Left ventricle myocardium superior (tissue), 1 donor: ENCODE data around the gene HMG20B. TPM values are rescaled to one million over a fixed set of nuclear protein-coding genes. Genes with fewer than 3 reads are reported as not detected.
"Not testable (repeated sequence)": the region's sequence is repeated elsewhere in the genome, so short reads cannot be mapped to it uniquely, and the experiment has no call there.

Source experiments
- ATAC-seq: fragments of 200-7000 bp; cut with Tn5 transposase; one replicate; pipeline ENCODE4 v1.9.1; 2020; ENCODE audit warnings: mild to moderate bottlenecking, moderate library complexity
- DNase-seq: peaks from one replicate; pipeline ENCODE4 v3.0.0-alpha.2; 2020
- intact Hi-C: fragments of 100-400 bp; cut with micrococcal nuclease; formaldehyde crosslinking; loops from one replicate; pipeline ENCODE4 v1.11.0; 2022
- total RNA-seq: library from RNA; stranded (reverse); fragmentation: NEBNext Ultra II Directional; extraction: Animal tissue kit (Norgen Biotek cat#: 25700); gene quantifications from one replicate; pipeline ENCODE4 v1.2.1, GENCODE V29; 2021
- donor health status: DM: no; HTN: yes; CAD: no; lungs with severe emphysema.

HMG20B gene
- total RNA-seq, 1 donor from 2014 or later = 36.9 TPM

GRCh38 chr19:3575949-3576673 lies 3.4 kb downstream of the HMG20B start:
- DNase-seq (no peak), ATAC-seq (no peak)
- intact Hi-C loops = no loop called here

- ATAC-seq = peak; percentile 21
- intact Hi-C loops = no loop called here
- DNase-seq = peak; percentile 82
Observed at GRCh38 chr19:3576696-3577443, 4.1 kb downstream of the HMG20B start.

GRCh38 chr19:3577723-3578344 lies 5.1 kb downstream of the HMG20B start:
- ATAC-seq (no peak), DNase-seq (no peak)
- intact Hi-C loops = no loop called here

GRCh38 chr19:3578390-3578789 lies 5.6 kb downstream of the HMG20B start:
- intact Hi-C loops = no loop called here

GRCh38 chr19:3580156-3580934 lies 7.6 kb downstream of the HMG20B start:
- ATAC-seq = no peak

More at GRCh38 chr19:3578390-3578789, 5.6 kb downstream of the HMG20B start:
- DNase-seq (no peak), ATAC-seq (no peak)

GRCh38 chr19:3581792-3582191 lies 9.0 kb downstream of the HMG20B start:
- intact Hi-C loops, ATAC-seq, DNase-seq: not testable (repeated sequence)

More at GRCh38 chr19:3580156-3580934, 7.6 kb downstream of the HMG20B start:
- no peak for DNase-seq
- intact Hi-C loops = no loop called here

GRCh38 chr19:3584036-3584802 lies 11.5 kb downstream of the HMG20B start:
- DNase-seq, intact Hi-C loops, ATAC-seq: not testable (repeated sequence)

- no peak for ATAC-seq
- DNase-seq = no peak
- intact Hi-C loops = no loop called here
Observed at GRCh38 chr19:3585301-3586126, 12.8 kb downstream of the HMG20B start, which contains the start of gene GIPC3. TSS of gene GIPC3 (plus strand) at chr19:3585478. CDS start at chr19:3585598, 120 bp downstream.

GRCh38 chr19:3586127-3586626 lies 13.4 kb downstream of the HMG20B start:
- intact Hi-C loops = no loop called here
- DNase-seq (no peak), ATAC-seq (peak; percentile 13)

- intact Hi-C loops = no loop called here
- no peak for DNase-seq
- ATAC-seq = peak; percentile 69
Observed at GRCh38 chr19:3586707-3587346, 14.1 kb downstream of the HMG20B start.

GRCh38 chr19:3589439-3589838 lies 16.7 kb downstream of the HMG20B start:
- ATAC-seq = no peak
- no peak for DNase-seq
- intact Hi-C loops = no loop called here

GRCh38 chr19:3589949-3590348 lies 17.2 kb downstream of the HMG20B start:
- intact Hi-C loops = no loop called here
- no peak for ATAC-seq

GRCh38 chr19:3590991-3591659 lies 18.4 kb downstream of the HMG20B start:
- ATAC-seq (no peak), DNase-seq (no peak)
- intact Hi-C loops = no loop called here

More at GRCh38 chr19:3589949-3590348, 17.2 kb downstream of the HMG20B start:
- no peak for DNase-seq

GRCh38 chr19:3591876-3592613 lies 19.3 kb downstream of the HMG20B start:
- peak; percentile 70 for ATAC-seq
- intact Hi-C loops = no loop called here
- no peak for DNase-seq

GRCh38 chr19:3593156-3593555 lies 20.4 kb downstream of the HMG20B start:
- ATAC-seq (no peak), DNase-seq (no peak)
- intact Hi-C loops = no loop called here
